Testis (tissue), 2 donors: ENCODE results near the gene DENND11.

Experiments used
- CTCF ChIP-seq, 3 experiments: fragments of 450-650 bp in 2 of 3; fragments of 200-600 bp in 1 of 3; sonication (generic) in 1 of 3; IDR thresholded peaks; one replicate each; pipeline ENCODE4 v1.5.1; 2016 to 2019; ENCODE audit warnings: antibody characterized with exemption in 3 of 3, mild to moderate bottlenecking in 2 of 3, moderate library complexity in 1 of 3
- POLR2A ChIP-seq: fragments of 450-650 bp; IDR thresholded peaks from one replicate; pipeline ENCODE4 v1.6.1; 2017; ENCODE audit warnings: antibody characterized with exemption, mild to moderate bottlenecking, moderate library complexity

- TF ChIP-seq CTCF (IDR thresholded peaks at IDR 0.05) (no peak), POLR2A (no peak)
Measured at GRCh38 chr7:141686074-141686473, 15.9 kb downstream of the DENND11 start.
